NCI-H2029 (cell line): ENCODE results near the gene AFTPH.

Source experiments
- DNase-seq: peaks from one replicate; lab custom pipeline; 2025; lab: John Stamatoyannopoulos, UW

The AFTPH gene

DNA sequence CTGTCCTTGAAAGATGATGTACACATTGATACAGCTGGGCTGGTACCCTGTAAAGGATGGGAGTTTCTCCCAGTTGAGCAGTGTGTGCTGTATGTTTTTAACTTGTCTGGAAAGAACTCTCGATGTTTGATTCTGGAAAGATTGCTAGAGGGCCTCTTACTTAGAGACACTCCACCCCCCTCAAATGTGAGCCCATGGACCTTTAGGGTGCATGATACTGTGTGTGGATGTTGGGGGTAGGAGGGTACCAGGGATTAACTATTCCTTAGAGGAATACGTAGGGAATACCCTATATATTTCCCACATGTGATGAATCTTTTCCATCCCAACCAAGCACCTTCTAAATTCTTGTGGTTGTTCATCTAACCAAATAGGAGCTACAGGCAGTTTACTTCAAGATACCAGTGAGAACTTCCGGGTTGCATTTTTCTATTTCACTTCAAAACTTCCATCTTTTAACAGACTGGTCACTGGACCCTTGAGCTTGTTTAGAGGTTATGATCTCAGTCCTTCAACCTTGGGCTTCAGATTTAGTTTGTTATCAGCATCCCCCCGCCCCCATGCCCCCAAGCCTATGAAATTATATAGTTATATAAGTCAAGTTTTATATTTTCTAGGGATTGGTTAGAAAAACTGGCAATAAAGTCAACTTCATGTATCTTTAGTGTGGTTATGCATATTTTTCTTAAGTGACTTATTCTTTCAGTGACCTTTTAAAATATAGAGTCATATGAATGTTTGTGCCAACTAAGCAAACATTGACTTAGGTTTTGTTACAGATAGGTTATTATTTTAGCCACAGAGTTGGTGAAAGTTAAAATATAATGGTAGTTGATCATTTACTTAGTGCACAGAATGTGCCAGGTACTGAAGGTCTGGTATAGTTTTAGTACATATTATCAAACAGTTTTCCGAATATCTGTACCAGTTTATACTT is 18.2 kb downstream of the AFTPH start:
- no peak for DNase-seq

DNA sequence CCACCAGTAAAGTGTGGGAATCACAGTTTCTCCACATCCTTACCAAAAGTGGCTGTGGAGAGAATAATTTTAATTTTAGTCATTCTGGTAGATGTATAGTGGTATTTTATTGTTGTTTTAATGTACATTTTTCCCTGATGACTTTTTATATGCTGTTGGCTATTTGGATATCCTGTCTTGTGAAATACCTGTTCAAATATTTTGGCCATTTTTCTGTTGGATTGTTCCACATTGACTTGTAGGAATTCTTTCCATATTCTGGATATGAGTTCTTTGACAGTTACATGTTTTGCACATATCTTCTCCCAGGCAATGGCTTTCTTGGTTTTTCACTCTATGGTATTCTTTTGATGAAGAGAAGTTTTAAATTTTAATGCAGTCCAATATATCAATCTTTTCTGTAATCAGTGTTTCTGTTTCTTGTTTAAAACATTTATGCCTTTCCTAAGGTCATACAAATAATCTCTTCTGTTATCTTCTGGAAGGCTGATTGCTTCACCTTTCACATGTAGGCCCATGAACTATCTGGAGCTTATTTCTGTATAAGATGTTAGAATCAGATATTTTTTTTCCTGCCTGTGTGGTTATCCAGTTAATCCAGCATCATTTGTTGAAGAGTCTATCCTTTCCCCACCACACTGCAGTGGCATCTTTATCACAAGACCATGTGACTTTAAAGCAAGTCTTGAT is 19.0 kb downstream of the AFTPH start:
- no peak for DNase-seq

DNA sequence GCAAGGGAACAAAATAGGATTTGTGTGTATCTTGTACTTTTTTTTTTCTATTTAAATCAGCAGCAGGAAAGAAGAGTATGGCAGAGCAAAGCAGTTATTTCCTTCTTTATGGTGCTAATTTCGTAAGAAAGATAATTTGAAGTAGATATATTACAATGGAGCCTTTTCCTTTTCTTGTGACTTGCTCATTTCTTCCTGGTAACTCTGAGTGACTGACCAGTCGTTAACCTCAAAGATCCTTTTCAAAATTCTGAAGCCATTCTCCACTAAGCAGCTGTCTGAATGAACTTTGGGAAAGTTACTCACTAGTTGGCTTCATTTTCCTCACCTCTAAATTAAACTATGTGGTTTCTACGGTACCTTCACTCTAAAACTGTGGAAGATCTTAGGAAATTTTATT is 24.6 kb downstream of the AFTPH start:
- no peak for DNase-seq

DNA sequence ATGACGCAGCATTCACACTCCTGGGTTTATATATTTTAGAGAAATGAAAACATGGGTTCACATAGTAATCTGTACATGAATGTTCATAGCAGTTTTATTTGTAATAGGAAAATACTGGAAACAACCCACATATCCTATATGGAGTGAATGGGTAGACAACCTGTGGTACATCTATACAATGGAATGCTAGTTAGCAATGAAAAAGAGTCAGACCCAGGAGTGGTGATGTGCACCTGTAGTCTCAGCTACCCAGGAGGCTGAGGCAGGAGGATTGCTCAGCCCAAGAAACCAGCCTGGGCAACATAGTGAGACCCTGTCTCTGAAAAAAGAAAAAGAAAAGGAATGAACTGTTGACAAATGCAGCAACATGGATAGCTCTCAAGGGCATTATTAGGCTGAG is 25.9 kb downstream of the AFTPH start:
- no peak for DNase-seq

DNA sequence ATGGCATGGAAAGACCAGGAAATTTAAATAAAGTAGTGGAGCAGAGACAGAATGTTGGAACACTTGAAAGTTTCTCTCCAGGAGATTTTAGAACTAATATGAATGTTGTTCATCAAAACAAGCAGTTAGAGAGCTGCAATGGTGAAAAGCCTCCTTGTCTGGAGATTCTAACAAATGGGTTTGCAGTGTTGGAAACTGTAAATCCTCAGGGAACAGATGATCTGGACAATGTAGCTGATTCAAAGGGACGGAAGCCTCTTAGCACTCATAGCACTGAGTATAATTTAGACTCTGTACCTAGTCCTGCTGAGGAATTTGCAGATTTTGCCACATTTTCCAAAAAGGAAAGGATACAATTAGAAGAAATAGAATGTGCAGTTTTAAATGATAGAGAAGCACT is 27.7 kb downstream of the AFTPH start:
- no peak for DNase-seq

DNA sequence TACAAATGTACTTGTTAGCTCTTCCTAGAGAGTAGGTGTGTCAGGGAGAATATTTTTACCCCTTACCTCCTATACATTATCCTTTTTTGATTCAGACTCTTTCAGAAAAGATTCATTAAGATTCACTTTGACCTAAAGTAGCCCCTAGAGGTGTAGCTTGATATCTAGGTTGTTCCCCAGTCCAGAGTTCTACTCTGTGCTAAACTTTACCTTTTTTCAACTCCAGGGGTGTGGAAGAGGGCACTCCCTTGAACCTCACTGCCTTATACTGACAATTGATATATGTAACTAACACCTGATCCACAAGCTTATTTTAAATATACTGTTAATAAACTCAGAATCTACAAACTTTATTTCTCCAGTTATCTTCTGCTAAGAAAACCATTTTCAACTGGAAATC is 30.0 kb downstream of the AFTPH start:
- DNase-seq = no peak

DNA sequence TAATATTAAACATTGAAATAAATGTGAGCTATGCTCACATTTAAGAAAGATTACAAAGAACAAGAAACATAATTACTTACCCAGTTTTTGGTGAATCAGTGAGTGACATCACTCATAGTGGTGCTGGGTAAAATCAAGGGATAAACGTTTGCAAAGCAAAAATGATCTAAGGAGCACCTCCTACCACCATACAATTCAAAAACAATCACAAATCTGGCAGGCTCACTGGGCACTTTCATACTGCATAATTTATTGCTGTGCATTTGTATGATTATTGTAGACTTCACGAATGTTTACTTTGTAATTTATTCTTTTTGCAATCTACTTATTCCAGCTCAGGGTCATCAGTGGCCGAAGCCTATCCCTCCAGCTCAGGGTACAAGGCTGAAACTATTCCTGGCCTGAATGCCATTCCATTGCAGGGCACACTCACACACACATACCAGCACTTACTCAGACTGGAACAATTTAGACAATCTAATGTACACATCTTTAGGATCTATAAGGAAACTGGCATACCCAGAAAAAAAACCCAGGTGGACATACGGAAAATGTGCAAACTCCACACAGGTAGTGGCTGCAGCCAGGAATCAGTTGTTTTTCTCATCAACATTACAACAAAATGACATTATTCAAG is 34.4 kb downstream of the AFTPH start:
- DNase-seq = no peak

DNA sequence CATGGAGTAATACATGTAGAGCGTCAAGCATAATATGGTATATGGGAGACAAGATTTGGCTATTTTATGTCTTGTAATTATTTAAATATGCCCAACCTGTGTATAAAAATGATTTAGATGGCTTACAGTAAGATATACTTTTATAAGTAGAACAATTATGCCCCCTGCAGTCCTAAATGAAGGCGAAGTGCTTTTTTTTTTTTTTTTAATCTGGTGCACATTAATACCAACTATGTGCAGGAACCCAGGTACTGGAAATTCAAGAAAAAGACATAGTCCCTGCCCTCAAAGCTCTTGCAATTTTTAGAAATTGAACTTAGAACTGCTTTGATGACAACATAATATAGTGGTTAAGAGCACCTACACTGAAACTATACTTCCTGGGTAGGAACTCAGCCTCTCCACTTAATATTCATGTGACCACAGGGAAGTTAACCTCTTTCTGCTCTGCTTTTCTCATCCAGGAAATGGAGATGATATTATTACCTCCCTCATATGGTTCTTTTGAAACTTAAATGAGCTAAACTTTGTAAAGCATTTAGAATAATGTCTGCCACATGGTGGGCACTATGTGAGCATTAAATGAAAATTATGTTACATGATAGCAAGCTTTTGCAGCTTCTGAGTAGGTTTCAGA is 38.1 kb downstream of the AFTPH start:
- no peak for DNase-seq

DNA sequence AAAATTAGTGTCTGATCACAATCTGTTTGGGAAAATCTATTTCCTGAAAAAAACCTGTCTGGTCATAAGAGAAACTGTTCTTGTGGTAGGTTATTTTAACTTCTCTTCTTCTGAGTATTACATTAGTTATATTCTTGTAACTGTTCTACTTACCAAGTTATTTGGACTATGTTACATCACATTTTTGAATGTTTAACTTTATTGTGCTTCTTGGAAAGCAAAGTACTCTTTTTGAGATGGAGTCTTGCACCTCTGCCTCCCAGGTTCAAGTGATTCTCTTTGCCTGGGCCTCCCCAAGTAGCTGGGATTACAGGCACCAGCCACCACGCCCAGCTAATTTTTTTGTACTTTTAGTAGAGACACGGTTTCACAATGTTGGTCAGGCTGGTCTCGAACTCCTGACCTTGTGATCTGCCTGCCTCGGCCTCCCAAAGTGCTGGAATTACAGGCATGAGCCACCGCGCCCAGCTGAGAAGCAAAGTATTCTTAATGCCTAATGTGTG is 39.4 kb downstream of the AFTPH start:
- DNase-seq = no peak

DNA sequence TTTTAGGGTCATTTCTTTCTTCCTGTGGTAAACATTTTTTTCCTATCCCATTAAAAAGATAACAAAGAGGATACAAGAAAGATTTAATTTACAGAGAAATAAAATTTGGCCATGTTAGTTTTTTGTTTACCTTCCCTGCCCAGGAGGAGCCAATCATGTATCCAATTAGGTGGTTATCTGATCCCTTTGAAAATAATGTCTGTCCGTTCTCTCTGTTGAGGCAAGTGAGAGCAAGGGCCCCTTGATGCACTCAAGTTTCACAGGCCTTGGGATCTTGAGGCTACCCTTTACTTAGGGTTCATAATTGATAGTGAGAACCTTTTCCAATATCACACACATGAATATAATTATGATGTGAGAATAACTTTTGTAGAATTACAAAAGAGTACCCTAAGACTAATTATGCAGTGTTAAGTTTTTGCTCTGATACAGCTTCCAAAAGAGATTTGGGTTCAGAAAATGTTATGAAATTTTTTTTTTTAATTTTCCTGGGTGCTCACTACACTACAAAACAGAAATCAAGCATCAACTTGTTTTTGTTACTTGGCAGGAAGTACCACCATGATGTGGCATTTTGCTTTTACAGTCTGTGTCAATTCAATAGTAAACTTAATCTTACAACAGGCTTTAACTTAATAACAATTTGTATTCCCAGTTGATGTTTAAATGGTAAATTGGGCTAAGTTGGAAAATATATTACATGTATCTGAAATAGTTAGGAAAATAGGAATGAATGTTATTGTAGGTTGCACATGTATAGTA is 42.0 kb downstream of the AFTPH start:
- no peak for DNase-seq

DNA sequence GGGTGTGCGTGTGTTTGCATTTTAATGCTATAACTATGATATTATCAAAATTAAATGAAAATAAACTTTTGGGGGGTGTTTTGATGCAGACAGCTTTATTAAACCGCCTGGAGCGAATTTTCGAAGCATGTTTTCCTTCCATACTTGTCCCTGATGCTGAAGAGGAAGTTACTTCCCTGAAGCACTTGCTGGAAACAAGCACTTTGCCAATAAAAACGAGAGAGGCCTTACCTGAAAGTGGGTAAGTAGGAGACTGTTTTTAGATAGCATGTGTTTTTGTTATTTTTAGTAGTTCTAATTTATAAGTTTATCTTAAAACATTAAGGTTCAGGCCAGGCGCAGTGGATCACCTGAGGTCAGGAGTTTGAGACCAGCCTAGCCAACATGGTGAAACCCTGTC is 43.3 kb downstream of the AFTPH start:
- DNase-seq = no peak

DNA sequence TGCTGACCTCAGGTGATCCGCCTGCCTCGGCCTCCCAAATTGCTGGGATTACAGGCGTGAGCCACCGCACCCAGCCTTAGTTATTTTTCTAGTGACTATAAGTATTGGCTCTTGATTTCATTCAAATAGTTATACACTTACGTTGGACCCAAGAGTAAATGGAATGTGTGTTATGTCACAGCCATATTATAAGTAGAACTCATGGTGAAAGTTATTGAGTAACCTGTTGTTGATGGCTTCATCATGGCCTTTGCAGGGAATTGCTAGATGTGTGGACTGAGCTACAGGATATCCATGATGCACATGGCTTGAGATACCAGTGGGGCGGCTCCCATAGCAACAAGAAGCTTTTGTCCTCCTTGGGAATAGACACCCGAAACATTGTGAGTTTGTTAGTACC is 44.7 kb downstream of the AFTPH start:
- DNase-seq = no peak

DNA sequence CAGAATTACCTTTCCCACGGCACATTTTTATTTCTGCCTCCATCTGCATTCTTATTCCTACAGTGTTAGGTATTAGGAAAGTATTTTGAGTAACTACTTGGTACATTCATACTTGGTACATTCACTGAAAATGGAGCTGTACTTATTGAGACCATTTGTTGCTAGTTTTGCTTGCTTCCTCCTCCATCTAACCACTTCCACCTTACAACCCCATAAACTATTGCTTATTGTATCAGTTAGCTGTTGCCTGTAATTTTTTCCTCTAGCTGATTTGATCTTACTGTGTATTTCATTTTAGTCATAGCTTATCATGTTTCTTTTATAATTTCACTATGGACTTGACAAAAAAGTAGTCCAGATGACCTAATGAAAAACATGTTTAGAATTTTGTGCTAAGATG is 50.7 kb downstream of the AFTPH start:
- DNase-seq = no peak

DNA sequence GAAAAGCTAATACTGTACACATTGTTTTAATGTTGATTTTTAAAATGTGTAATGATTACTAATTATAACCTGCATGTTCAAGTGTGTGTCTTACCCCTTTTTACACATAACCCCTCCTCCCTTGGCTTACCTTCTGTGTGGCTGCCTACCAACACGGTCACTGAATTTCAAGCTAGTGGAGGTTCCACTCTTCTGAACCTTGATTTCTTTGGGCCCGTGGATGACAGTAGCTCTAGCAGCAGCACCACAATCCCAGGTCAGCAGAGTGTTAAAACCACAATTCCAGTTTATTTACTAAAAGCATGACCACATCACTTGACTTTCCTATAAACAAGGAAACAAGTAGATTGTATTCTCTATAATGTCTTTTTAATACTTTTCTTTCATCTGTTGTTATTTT is 56.9 kb downstream of the AFTPH start:
- no peak for DNase-seq

DNA sequence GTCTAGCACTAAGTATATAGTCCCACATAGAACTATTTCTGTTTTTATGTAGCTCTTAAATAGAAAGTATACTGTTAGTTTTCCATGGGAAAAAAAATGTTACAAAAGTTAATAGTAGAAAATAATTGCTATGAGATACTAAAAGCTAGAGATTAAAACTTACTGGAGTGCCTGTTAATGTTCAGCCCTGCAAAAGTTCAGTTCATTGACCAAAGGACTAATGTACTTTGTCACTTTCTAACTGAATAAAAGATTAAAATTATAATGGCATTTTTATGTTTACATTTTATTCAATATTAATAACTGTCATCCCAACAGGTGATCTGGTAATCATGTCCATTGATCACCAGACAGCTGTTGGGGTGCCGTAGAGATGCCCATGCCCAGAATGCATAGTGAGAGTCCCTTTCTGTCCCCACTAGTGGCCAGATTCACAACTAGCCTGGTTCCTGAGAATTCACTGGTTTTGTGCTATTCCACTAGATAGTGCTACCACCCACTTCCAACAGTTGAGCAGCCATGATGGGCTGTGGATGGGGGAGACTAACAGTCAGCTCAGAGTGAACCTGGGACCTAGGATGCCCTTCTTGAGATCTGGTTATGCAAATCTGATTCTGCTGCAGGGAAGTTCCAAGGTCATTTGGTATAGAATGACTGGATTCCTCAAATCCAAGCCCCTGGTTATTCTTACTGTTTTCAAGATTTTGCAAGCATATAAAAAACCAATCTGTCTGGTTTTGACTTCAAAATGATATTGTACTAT is 57.8 kb downstream of the AFTPH start:
- DNase-seq = no peak

DNA sequence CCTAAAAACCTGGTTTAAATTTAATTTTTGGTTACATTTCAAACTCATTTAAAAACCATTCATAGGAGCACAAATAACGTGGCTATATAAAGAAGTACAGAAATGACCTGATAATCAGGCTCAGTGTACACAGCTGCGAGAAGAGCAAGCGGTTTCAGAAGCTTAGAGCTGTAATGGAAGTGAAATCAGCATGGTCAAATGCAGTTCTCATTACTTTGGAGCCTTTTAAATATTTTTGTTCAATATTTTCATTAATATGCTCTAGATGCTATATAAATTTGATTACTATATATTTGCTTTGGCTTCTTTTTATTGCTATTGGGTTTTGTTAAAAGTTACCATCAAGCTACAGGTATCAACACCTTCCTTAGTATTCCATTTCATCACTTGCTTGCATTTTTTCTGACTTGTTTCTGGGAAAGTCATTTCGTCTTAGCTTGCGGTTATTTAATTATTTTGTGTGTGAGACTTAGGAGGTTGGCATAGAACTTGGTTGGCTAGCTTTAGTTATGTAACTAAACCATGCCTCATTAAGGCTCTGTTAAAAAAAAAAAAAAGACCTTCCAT is 58.7 kb downstream of the AFTPH start:
- no peak for DNase-seq

DNA sequence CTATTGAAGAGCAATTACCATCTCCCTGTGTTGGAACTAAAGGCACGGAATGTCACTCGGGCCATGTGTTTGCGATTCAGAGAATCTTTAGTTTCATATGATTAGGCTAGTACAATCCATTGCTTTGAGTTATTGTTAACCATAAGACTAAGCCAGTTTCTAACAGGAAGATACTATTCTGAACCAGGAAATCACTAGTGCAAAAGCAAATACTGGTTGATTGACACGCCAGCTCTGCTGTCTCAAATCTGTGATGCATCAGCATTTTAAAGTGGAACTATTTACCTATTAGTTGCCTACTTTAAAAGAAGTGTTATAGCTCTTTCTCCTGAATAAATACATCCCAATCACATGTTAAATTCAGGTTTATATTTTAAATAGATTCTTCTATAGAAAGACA is 61.9 kb downstream of the AFTPH start:
- no peak for DNase-seq

DNA sequence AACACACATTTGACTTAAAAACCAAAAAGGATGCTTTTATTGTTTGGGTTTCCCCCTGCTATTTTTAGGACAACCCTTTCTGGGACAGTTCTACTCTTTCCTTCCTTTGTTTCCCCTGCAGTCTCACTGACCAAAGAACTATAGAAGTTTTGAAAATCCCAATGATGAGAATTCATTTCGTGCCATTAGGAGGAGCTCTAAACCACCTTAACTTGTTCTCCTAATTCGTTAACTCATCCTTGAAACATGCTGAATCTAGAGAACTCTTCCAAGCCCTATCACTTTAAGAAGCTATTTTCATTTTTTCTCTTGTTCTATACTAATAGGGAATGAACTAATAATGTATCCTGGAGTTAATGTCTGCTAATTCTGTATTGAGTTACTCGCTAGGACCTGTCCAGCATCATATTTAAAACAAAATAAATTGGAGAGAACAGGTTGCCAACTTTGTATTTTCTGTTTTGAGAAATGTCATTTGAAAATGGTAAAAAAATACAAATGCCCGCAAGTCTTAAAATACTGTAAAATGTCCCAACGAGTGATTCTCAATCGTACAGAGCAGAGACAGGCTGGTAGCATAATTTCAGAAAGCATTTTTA is 62.9 kb downstream of the AFTPH start:
- DNase-seq = no peak

DNA sequence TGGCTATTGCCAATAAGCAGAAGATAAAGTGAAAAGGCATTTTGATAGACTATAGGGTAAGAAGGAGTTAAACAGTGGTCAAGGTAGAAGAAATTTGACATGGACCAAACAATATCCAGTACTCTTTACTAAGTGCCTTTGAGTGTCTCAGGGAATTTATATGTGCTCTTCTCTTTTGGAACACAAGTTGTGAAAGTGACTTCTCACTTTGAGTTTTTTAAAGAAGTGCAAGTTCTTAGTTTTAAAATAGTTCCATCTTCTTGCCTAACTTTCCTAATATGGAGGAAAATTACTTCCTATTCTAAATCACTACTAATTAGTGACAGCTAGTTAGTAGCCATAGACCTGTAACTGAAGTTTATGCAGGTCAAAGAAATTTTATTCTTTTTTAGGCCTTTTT is 63.4 kb downstream of the AFTPH start:
- no peak for DNase-seq

DNA sequence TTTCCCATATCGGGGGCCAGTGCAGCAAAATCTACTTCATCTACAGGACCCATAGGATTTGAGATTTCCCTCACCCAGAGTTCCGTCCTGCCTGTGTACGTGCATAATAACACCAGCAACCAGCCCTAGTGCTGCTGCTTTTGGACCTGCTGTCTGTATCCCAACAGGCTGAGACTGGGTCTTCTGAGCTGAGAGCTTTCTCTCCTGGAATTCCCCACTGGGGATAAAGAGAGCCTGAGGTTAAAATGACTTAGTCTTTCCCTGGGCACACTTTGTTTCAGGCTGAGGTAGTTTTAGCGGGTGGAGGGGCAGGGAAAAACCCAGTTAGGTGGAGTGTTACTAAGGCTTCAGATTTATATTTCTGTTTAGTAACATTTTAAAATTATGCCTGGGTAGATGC is 67.1 kb downstream of the AFTPH start:
- no peak for DNase-seq
